ENCODE data around the gene NKD1. TPM values are rescaled to one million over a fixed set of nuclear protein-coding genes. Genes with fewer than 3 reads are reported as not detected.
A peak's percentile ranks its signal among the peaks of the same experiment; 100 is the strongest.

Gene NKD1
- total RNA-seq, 6 donors from 2014 or later, result 9.9 to 59.7 (median 21.4) TPM

DNA sequence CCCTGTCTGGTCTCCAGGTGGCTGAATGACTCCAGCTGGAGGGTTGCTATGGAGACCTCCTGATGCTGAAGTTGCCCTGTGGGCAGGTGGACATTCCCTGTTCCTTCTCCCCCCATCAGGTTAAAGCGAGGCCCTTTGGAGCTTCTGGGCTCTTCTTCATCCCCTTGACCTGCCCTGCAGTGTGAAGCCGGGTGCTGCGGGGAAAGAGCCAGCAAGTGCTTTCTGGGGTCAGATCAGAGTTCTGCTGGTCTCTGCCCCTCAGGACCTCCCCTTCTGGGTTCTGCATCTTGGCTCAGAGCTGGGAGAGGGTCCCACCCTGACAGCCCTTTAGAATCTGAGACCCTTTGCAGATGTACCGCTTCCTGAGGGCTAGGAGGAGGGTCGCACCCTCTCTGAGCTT is 25.1 kb downstream of the NKD1 start:
- Histone ChIP-seq H3K36me3 (no peaks in the 10 kb centered on the region), H3K4me3 (no peak overlapping the region), H3K27ac (peak overlapping the region in 1 of 4 donors; percentile 28), H3K27me3 (no peaks in the 10 kb centered on the region), H3K9me3 (no peaks in the 10 kb centered on the region), H3K4me1 (peaks cover 0 to 9% (median 3%) of the 10 kb centered on the region in 4 donors)
- no peak for TF ChIP-seq EP300 (IDR thresholded peaks at IDR 0.05)
- TF ChIP-seq, protein P1, sequence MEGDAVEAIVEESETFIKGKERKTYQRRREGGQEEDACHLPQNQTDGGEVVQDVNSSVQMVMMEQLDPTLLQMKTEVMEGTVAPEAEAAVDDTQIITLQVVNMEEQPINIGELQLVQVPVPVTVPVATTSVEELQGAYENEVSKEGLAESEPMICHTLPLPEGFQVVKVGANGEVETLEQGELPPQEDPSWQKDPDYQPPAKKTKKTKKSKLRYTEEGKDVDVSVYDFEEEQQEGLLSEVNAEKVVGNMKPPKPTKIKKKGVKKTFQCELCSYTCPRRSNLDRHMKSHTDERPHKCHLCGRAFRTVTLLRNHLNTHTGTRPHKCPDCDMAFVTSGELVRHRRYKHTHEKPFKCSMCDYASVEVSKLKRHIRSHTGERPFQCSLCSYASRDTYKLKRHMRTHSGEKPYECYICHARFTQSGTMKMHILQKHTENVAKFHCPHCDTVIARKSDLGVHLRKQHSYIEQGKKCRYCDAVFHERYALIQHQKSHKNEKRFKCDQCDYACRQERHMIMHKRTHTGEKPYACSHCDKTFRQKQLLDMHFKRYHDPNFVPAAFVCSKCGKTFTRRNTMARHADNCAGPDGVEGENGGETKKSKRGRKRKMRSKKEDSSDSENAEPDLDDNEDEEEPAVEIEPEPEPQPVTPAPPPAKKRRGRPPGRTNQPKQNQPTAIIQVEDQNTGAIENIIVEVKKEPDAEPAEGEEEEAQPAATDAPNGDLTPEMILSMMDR (IDR thresholded peaks at IDR 0.05), result no peak
- WGBS, 2 donors, result 71 to 82% methylated on average over 1 to 5 of the region's 5 CpGs
- DNase-seq (no peak), ATAC-seq (ENCODE audit: low FRiP score in 2 of 2) (no peak)

DNA sequence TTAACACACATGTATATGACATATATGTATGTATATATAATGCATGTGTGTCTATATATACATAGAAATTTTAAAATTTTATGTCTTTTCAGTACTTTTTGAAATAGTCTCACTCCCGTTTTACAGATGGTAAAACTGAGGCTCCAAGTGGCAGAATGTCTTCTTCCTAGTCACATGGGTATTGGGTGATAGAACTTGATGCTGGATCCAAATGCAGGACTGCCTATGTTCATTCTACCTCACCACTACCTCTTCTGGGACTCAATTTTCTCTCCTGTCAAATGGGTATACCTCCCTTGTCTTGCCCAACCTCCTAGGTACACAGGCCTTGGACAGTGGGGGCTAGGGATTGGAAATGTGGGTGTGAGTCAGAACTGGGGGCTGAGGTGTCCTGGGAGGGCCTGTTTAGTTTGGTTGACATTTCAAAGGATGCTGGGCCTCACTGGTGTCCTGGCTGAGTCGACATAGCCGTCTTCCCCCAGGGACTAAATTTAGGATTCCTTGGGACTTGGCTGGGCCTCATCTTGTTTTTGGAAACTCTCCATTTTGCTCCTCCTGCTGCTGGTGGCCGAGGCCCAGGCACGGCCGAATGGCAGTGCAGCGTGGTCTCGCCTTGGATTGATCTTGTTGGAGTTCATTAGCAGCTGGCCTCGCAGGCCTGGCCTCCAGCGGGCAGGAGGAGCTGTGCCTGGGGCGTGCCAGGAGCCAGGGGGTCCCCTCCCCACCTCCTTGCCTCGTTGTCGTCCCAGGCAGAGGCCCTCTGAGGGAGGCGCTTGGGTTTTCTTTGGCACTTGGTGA is 25.9 kb downstream of the NKD1 start:
- Histone ChIP-seq H3K27ac (peak overlapping the region; percentile 30 to 49 (median 37)), H3K27me3 (no peaks in the 10 kb centered on the region), H3K4me1 (peaks cover 0 to 9% (median 3%) of the 10 kb centered on the region in 4 donors), H3K4me3 (no peak overlapping the region), H3K36me3 (no peaks in the 10 kb centered on the region), H3K9me3 (no peaks in the 10 kb centered on the region)
- peak in 1 of 2 donors; percentile 83 for DNase-seq
- TF ChIP-seq, protein P1 (IDR thresholded peaks at IDR 0.05), result no peak
- TF ChIP-seq EP300 (IDR thresholded peaks at IDR 0.05) (no peak), POLR2AphosphoS5 (IDR thresholded peaks at IDR 0.05) (no peak), POLR2A (IDR thresholded peaks at IDR 0.05) (no peak)
- WGBS, 2 donors, result 52 to 73% methylated on average over 9 to 14 of the region's 14 CpGs
- ATAC-seq (ENCODE audit: low FRiP score in 2 of 2), result no peak

DNA sequence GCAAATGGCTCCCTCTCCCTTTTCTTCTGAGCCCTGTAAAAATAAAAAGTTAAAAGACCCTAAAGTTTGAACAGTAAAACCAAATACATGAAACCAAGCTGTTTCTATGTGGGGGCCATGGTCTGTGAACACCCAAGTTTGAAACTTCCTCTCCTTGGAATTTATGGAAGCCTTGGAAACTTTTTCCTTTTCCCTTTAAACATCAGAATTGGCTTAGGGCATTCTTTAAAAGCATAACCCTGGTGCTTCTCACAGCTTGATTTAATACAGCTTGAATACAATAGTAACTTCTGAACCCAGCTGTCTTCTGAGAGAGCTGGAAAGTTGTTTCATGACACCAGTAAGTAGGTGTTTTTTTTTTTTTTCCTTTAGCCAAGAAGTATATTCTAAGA is 26.5 kb downstream of the NKD1 start:
- Histone ChIP-seq H3K9me3 (no peaks in the 10 kb centered on the region), H3K27me3 (no peaks in the 10 kb centered on the region), H3K4me1 (peaks cover 0 to 9% (median 3%) of the 10 kb centered on the region in 4 donors), H3K36me3 (no peaks in the 10 kb centered on the region), H3K27ac (peak overlapping the region; percentile 30 to 49 (median 37)), H3K4me3 (no peak overlapping the region)
- ATAC-seq (ENCODE audit: low FRiP score in 2 of 2), result no peak
- TF ChIP-seq POLR2AphosphoS5 (IDR thresholded peaks at IDR 0.05) (no peak), POLR2A (IDR thresholded peaks at IDR 0.05) (no peak), EP300 (IDR thresholded peaks at IDR 0.05) (no peak)
- TF ChIP-seq, protein P1 (IDR thresholded peaks at IDR 0.05), result no peak
- no peak for DNase-seq

DNA sequence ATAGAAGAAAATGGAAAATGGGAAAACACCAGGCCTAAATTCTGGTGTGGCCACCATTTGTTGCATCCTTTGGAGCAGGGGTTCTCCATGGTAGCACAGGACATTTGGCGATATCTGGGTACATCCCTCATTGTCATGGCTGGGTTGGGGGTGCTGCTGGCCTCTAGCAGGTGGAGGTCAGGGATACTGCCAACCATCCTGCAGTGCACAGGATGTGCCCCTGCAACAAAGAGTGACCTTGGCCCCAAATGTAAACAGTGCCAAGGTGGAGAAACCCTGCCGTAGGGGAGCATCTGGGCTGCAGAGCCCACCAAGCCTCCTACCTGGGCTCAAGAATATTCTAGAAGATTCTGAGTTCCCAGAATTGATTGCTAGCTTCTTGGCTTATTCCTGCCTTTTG is 27.5 kb downstream of the NKD1 start:
- no peaks in the 10 kb centered on the region for H3K36me3 ChIP-seq
- ATAC-seq (ENCODE audit: low FRiP score in 2 of 2) (no peak), DNase-seq (no peak)
- no peaks in the 10 kb centered on the region for H3K9me3 ChIP-seq
- TF ChIP-seq, protein P1 (IDR thresholded peaks at IDR 0.05), result no peak
- TF ChIP-seq EP300 (IDR thresholded peaks at IDR 0.05) (no peak), POLR2A (IDR thresholded peaks at IDR 0.05) (no peak), POLR2AphosphoS5 (IDR thresholded peaks at IDR 0.05) (no peak)
- no peak overlapping the region for H3K4me3 ChIP-seq
- no peaks in the 10 kb centered on the region for H3K27me3 ChIP-seq
- peak overlapping the region in 2 of 4 donors; percentile 22 to 49 for H3K27ac ChIP-seq
- peaks cover 0 to 9% (median 4%) of the 10 kb centered on the region in 4 donors for H3K4me1 ChIP-seq
- 84 to 100% methylated on average over 1 to 2 of the region's 2 CpGs for WGBS, 2 donors
